GM18505 (cell line): Measurements from ENCODE around the gene RETREG2.

Experiments
- ATAC-seq: cut with Tn5 transposase; IDR thresholded peaks from one replicate; pipeline ENCODE4 v1.9.1; 2021; ENCODE audit not compliant: unreplicated experiment
- POLR2A ChIP-seq: IDR thresholded peaks from 4 replicates; pipeline ENCODE4 v1.6.1; 2011; ENCODE audit warnings: borderline replicate concordance; ENCODE audit not compliant: insufficient read depth, insufficient read length; ENCODE audit errors: extremely low read depth

The RETREG2 gene

GRCh38 chr2:219234331-219234730 is 56.3 kb downstream of the RETREG2 start:
- ATAC-seq: no peak
- no peak for TF ChIP-seq POLR2A
